SHP77 (cell line): ENCODE data around the gene PHLPP1.
"Not testable (repeated sequence)": the region's sequence is repeated elsewhere in the genome, so short reads cannot be mapped to it uniquely, and the experiment has no call there.

Experiments used
- DNase-seq, 2 experiments: peaks; one replicate each; lab custom pipeline; 2025; lab: John Stamatoyannopoulos, UW

The PHLPP1 gene

DNA sequence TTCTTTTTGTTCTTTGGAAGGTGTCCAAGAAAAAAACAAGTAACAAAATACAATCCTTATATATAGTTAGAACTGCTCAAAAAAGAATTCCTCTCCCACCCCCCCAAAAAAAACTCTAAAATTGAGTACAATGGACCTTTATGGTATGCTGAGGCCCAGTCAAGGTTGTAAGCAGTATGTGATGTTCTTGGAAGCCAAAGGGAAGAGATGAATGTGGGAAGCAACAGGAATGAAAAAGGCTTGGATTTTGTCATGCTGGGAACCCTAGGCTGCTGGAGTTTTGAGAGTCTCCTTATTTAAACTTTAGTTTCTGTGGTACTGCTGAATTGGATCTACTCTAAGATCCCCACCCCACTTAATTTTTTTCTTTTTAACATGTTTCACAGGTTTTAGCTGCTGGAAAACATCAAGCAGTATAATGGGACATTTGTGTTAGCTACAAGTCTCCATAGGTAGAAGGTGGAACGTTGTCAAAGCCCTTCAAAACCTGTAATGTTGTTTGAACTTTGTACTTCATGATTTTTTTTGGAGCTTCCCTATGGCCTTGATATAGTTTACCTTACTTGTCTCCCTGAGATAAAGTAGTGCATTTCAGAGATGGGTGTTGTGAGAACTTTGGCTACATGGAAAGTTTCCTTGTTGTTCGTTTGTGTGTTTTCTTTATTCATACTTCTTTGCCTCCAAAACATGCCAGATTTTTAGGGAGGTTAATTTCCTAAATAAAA is 57.7 kb downstream of the PHLPP1 start:
- no peak for DNase-seq

DNA sequence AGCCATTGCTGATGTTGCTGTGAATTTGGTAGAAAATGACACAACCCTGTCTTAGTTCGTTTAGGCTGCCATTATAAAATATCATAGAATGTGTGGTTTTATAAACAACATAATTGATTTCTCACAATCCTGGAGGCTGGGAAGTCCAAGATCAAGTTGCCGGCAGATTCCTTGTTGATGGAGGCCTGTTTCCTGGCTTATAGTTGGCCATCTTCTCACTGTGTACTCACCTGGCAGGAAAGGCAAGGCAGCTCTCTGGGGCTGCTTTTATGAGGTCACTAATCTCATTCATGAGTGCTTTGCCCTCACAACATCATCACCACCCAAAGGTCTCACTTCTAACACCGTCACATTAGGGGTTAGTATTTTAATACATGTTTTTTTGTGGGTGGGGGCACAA is 58.4 kb downstream of the PHLPP1 start:
- DNase-seq = no peak

DNA sequence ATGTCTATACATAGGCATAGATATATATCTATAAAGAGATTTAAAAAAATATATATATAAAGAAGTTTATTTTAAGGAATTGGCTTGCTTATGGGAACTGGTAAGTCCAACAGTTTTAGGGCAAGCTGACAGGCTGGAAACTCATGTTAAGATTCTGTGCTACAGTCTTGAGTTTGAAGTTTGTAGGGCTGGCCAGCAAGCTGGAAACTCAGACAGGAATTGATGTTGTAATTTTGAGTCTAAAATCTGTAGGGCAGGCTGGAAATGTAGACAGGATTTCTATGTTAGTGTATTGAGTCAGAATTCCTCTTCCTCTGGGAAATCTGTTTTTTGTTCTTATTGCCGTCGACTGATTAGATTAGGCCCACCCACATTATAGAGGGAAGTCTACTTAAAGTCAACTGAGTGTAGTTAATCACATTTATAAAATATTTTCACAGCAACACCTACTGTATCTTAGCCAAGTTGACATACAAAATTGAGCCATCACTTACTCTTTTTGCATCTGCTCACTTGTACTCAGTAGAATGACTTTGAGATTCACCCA is 60.8 kb downstream of the PHLPP1 start:
- DNase-seq = no peak

DNA sequence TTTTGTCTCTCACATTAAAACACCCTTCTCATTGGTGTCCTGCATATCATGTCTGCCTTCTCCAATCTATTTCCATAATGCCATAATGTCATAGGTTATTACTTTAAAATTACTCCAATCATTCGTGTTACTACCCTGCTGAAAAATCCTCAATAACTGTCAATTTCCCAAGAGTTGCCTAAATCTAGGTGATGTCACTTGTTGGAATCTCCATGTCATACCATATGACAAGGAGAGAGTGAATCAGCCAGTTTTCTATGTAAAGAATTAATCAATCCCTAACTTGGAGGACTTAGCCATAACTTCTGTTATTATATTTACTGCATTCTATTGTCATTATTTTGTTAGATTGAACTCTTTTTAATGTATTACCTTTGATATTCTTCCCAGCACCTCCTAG is 62.5 kb downstream of the PHLPP1 start:
- DNase-seq = no peak

DNA sequence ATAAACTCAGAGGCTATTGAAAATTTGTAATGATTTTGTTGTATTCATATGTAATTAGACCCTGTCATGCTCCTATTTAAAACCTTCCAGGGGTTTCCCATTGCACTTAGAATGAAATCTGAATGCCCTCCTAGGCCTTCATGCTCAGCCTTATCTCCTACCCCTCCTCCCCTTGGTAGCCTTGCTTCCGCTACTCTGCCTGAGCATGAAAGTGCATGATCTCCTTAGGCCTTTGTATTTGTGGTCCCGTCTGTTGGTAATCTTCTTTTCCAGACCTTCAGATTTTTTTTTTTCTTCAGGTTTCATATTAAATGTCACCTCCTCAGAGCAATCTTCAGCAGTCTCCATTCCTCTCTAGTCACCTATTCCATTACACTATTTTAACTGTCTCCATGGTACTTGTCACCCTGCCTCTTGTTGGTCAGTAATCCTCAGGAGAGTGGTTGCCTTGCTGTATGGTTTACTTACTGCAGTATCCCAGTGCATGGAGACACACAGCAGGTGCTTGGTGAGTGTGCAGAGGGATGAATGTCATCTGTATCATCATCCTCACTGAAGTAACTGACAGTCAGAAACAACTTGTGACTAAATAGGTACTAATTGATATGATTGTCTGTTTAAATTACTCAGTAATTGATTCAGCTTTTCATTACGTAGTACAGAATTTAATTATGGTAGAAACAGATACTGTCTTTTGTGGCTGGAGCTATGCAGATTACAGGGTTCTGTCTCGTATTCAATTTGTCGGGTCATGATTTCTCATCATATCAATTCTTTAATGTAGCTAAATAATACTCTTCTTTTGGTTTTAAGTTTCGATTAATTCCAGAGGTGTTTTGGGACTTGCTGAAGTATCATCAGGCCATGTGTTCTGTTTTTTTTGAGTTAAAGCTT is 63.9 kb downstream of the PHLPP1 start:
- DNase-seq = peak; percentile 7 to 38

DNA sequence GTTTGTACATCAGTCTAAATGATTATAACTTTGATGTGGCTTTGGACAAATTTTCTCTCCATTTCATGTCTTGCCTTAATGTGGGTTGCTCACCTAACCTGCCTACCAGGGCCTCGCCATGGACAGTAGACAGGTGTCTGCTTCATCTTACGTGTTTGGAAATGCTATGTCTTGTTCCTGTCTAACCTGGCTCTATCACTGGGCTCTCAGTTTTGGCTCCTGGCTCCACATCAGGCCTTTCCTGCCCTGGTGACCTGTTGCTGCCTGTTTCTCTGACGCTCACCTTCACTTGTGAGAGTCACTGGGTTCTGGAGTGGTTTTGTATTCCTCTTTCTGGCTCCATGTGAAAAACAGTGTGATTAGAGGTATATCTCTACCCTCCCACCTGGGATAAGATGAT is 65.9 kb downstream of the PHLPP1 start:
- no peak for DNase-seq

DNA sequence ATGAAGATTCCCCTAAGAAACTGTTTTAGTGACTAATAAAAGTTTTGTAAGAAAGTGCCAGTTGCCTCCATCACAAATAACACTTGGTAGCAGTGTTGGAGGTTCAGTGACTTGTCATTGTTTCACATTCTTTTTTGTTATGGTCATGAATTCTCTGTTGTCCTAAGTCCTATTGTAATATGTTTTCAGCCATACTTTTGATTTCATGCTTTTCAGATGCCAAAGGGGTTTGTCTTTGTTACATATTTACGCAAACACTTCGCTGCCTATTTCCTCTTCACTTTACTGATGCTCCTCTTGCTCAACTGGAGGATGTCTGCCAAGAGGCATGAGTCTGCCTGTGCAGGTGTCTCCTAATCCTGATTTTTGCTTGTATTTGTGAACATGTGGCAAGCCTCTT is 66.6 kb downstream of the PHLPP1 start:
- peak in 1 of 2 experiments; percentile 29 for DNase-seq

DNA sequence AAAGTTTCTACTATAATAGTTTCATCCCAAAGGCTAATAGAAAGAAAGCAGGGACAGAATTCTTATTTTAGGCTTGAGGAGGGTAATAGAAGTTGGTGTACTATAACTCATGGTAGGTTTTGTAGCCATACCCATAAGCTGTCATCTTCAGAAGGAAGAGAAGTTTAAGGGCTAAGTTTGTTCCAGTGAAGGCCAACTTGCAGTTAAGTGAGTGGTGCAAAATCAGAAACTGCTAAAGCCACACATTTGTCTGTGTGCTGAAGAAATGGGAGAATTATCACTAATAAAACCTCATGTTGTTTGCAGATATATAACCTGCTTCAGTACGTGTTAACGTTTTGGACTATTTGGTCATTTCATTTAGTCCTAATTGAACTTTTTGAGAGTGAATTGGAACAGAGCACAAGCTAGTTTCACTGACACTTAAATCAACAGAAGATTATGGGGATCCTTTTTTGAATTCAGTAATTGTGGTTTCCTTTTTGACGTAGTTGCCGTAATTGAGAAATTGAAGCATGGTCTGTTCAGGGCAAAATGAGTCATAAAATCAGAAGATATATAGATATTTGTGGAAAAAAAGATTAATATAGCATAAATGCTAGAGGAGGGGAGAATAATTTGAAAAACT is 69.1 kb downstream of the PHLPP1 start:
- no peak for DNase-seq

DNA sequence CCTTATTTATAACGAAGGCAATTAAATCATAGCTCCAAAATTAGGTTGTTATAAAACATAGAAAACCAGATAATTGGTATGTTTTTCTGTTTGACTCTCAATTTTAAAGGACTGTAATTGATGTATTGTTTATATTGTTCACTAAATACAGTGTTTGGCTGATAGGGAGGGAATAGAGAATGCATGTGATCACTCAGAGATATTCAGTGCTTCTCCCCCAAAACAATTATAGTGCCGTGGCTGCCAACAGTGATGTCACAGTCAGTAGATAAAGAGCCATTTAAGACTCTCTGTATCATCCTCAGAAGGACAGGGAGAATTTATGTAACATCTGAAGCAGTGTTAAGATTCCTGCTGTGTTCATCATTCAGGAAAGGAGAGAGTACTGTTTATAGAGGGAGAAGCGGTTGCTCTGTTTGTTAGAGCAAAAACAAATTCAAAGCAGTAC is 69.6 kb downstream of the PHLPP1 start:
- no peak for DNase-seq

DNA sequence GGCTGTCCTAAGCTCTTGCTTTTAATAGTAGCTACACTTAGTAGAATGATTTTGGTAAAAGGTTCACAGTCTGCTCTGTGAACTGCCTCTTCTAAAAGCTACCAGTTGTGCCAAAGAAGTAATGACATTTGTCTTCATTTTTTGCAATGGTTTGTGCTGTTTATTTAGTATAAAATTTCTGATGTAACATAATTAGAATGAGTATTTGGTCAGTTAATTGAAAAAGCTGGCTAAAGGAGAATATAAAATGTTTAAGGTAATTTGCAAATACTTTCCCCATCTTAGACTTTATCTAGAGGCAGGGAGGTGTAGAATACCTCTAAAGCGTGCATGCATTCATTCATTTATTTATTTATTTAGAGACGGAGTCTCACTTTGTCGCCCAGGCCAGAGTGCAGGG is 71.3 kb downstream of the PHLPP1 start:
- no peak for DNase-seq

DNA sequence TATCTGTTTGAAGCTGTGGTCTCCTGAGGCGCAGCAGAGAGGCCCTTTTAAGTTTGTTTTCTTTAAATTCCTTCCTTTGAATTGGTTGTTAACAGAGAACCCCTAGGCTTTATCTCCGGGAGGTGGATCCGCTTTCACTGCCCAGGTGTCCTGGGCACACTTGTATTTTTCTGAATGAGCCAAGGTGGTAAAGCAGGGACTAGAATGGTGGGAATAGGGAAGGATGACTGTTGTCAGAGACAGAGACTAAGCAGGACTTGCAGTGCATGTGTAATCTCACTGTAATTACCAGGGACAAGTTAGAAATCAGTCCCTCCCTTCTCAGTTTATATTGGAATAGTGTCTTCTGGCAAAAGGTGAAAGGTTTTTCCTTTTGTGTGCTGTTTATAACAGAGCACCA is 72.8 kb downstream of the PHLPP1 start:
- DNase-seq = no peak

DNA sequence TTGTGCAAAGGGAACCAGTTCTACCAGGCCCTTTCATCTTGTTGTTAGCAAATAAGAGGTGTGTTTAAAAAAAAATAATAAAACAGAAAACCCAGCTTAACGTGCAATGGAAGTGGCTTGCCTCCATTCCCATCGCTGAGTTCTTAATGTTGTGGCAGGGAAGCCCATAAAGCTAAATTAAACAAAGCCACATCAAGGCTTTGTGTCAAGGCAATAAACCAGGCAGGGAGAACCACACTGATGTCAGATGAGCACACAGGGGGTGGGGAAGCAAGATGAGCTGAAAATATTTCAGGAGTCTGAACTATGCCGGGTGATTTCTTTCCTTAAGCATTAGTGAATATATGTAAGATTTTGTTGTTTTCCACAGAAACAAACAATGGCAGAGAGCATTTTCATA is 73.5 kb downstream of the PHLPP1 start:
- peak; percentile 65 to 68 for DNase-seq

DNA sequence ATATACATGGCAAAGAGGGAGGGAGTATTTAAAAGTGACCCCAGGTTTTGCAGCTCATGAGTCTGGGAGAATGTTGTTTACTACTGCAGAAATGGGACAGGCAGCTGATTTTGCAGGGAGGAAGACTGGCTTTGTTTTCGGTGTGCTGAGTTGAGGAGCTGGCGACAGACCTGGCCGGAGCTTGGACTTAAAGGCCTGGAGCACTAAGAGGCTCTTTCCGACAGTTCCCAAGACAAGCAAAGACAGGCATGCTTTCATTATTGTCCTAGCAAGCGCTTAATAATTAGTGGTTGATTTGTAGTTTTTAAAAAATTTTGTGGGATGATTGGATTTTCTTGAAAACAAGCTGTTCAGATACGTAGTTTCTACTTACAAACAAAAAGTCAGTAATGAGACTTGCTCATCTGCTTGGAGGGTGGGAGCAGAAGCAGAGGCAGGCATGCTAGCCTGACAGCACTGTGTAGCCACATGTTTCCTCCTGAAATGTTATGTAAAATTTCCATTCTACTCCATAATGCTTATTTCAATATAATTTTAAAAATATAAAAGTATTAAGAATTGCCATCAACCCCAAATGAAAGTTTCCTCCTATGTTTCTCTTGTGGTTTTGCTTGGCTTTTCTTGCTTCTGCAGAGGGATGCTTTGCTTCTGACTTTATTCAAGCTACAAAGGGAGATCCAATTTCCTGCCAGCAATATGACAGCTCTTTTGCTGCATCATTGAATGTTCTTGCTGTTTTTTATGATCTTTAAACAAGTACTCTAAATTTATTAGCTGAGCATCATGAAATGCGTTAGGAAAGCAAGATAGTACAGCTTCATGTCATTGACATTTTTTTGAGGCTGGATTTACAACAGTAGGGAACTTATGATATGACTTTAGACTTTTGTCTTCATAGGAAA is 75.8 kb downstream of the PHLPP1 start:
- DNase-seq = no peak

DNA sequence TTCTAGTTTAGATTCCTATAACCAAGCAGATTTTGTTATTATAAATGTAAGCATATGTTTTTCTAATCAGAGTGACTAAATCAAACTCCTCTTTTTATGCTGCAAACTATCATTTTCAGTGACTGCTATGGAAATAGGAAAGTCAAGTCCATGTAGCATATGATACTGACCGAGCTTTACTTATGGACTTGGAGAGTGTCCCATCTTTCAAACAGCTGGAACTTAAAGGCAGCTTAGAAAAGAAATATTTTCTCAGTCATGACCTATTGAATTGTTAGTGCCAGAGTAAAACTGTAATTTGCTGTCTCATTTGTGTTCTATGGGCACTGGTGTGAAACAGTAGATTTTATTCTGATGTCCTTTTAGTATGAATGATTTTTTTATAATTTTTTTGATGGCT is 76.7 kb downstream of the PHLPP1 start:
- no peak for DNase-seq

DNA sequence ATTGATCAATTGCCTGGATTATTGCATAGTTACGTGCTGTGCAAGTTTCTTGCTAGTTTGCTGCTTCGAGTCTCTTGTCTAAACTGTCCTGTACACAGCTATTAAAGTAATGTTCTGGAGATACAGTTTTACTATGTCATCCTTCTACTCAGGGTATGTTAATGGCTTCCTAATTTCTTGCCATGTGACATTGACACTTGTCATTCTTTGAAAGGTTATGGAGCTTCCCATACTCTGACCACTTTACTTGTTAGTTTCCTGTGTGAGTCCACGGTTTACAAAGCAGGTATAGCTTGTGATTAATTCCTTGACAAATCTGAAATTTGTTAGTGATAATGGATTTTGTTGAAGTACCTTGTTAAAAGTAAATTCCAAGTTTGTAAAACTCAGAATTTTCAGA is 80.5 kb downstream of the PHLPP1 start:
- no peak for DNase-seq

DNA sequence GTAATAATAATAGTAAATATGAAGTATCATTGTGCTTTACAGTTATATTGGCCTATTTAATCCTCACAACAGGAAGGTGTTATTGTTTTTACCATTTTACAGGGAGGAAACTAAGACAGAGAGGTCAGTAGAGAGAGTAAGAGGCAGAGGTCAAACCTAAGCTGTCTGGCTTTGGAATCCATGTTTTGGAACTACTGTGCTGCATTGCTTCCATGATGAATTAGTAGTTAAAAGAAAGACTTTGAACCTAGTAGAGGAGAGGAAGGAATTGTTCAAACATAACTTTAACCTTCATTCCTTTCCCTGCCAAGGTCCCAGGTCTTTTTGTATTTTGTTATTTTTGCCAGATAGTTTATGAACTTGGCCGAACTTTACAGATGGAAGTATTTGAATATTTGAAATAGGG is 80.9 kb downstream of the PHLPP1 start:
- DNase-seq = no peak

DNA sequence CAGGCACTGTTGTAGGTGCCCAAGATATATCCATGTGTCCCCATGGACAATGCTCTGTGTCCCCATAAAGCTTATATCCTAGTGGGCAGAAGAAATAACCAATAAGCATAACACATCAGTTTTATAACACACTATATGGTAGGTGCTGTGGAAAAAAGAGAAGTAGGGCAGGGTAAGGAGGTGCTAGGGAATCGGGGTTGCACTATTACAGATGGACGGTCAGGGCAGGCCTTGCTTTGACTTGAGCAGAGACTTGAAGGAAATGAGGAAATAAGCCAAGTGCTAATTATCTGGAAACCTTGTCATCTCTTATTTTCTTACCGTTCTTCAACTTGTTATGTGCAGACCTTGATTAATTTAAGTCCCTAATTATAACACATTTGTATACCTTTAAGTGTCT is 82.0 kb downstream of the PHLPP1 start:
- no peak for DNase-seq

DNA sequence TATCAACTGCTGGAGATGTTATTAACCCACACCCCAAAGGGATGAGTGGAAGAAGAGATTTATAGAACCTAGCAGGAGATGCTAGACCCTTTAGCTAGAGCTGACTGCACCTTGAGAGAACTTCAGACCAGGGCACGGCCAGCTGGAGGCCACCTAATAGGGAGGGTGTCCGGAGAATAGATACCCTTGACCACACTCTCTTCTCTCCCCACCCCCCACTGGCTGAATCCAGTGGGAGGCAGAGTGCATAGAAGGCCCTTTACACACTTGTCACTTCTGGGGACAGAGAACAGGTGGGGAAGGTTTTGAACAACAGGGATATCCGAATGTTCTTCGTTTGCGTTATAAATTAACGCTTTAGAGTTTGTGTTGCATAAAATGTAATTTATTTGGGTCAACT is 84.6 kb downstream of the PHLPP1 start:
- DNase-seq = no peak

DNA sequence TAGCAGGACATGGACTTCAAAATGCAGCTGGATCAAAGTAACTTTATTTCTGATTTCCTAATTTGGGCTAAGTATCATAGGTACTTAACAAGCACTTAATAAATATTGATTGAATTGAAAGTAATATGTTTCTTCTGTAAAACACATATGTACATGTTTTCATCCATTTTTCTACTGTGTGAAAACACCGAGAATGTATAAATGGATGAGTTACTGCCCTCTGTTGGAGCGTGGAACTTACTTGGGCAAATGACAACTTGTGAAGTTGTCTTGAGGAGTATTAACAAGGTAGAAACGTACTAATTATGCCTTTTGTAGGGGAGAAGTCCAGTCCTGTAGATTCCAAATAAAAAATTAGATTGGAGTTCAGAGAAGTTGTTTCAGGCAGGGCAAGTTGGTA is 87.2 kb downstream of the PHLPP1 start:
- no peak for DNase-seq

DNA sequence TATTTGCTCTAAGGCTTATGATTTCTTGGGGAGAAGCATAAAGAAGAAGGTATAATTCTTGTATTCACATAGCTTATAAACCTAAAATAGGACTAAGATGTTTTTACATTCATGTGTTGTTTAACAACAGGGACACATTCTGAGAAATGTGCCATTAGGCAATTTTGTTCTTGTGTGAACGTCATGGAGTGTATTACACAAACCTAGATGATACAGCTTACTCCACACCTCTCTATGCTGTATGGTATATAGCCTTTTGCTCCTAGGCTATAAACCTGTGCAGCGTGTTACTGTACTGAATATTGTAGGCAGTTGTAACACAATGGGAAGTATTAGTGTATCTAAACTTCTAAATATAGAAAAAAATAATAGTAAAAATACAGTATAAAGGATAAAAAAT is 92.1 kb downstream of the PHLPP1 start:
- no peak for DNase-seq

DNA sequence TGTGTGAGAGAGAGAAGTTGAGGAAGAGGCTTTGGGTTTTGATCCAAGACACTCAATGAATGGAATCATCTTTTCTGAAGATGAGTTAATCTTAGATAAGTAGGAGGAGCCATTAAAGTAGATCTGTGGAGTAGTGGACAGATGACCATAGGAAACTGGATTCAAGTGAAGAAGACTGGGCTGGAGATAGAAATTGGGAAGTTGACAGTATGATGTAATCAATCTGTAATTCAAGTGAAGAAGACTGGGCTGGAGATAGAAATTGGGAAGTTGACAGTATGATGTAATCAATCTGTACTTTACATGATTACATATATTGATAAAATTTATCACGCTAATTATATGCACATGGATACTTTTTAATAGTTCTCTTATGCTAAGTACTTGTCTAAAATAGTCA is 92.8 kb downstream of the PHLPP1 start:
- DNase-seq = no peak

DNA sequence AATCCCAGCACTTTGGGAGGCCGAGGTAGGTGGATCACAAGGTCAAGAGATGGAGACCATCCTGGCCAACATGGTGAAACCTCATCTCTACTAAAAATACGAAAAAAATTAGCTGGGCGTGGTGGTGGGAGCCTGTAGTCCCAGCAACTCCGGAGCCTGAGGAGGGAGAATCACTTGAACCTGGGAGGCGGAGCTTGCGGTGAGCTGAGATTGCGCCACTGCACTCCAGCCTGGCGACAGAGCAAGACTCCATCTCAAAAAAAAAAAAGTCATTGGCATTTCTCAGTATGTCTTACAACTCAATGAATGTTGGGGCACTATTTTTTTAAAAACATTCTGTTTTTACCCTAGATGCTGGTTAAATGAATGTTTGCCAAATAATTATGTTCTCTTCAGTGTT is 94.1 kb downstream of the PHLPP1 start:
- DNase-seq = not testable (repeated sequence)
